Activated T-helper 1 cell treated with anti-CD3 and anti-CD28 coated beads, Interleukin-12 subunit alpha, Interleukin-12 subunit beta, Interleukin-2, Interleukin-4 antibody, amounts not matched to agents 30 ng/mL and 10 ng/mL and 1 ng/mL, durations not matched to agents 14 hours and 24 hours and 36 hours (primary cell): ENCODE measurements around the gene FYB1. TPM values are rescaled to one million over a fixed set of nuclear protein-coding genes. Genes with fewer than 3 reads are reported as not detected.

ENCODE experiments used
- DNase-seq: peaks from one replicate; pipeline ENCODE4 v3.0.0; 2021; ENCODE audit warnings: low spot score
- H3K27ac Mint-ChIP-seq: one replicate; pipeline ENCODE4 v1.8.0; 2021; ENCODE audit warnings: mild to moderate bottlenecking, mixed read lengths
- H3K27me3 Mint-ChIP-seq: one replicate; pipeline ENCODE4 v1.8.0; 2022; ENCODE audit warnings: mild to moderate bottlenecking, moderate library complexity, mixed read lengths; ENCODE audit not compliant: insufficient read depth
- H3K36me3 Mint-ChIP-seq: one replicate; pipeline ENCODE4 v1.8.0; 2021; ENCODE audit warnings: low read depth, mixed read lengths
- H3K4me1 Mint-ChIP-seq: one replicate; pipeline ENCODE4 v1.8.0; 2021; ENCODE audit warnings: low read depth, mixed read lengths
- H3K4me3 Mint-ChIP-seq: one replicate; pipeline ENCODE4 v1.8.0; 2021; ENCODE audit warnings: mild to moderate bottlenecking, moderate library complexity, mixed read lengths
- H3K9me3 Mint-ChIP-seq: one replicate; pipeline ENCODE4 v1.8.0; 2021; ENCODE audit warnings: mixed read lengths
- intact Hi-C: fragments of 100-400 bp; cut with micrococcal nuclease; formaldehyde crosslinking; loops from one replicate; pipeline ENCODE4 v1.15.1; 2024
- total RNA-seq: library from RNA; stranded (reverse); gene quantifications from 2 replicates; pipeline ENCODE4 v1.2.3, GENCODE V29; 2022

Gene FYB1
- total RNA-seq, 1 donor from 2014 or later = 100 TPM

DNA sequence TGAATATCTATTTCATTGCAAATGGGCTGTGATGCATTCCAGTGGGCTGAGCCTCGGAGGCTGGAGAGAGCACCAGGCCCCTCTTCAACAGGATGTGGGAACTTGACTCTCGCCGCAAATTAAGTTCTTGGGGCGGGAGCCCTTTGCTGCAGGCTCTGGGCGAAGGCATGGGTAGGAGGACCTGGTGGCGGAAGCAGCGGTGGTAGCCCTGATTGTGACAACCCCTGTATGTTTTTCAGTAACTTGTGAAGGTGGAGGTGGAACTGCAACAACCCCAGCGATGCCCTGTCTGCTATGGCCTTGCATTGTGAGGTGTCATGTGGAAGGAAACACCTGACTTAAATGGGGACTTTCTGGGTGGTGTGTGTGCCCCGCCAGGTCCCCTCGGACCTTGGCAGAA, 9.4 kb downstream of the FYB1 start:
- peaks cover 2% of the 10 kb centered on the region for H3K36me3 Mint-ChIP-seq
- H3K4me3 Mint-ChIP-seq = peak overlapping the region; percentile 67
- H3K4me1 Mint-ChIP-seq = peaks cover 94% of the 10 kb centered on the region
- intact Hi-C loops = loop anchor here (1.0 to 10.0 kb wide), 8 partner anchors 9 to 1625 kb away; partner anchors contain the start of genes PTGER4, RPL37 and TTC33
- H3K9me3 Mint-ChIP-seq = no peaks in the 10 kb centered on the region
- peak overlapping the region; percentile 92 for H3K27ac Mint-ChIP-seq
- no peaks in the 10 kb centered on the region for H3K27me3 Mint-ChIP-seq
- DNase-seq = peak; percentile 78

GRCh38 chr5:39208471-39208870, 10.9 kb downstream of the FYB1 start:
- peaks cover 2% of the 10 kb centered on the region for H3K36me3 Mint-ChIP-seq
- intact Hi-C loops = loop anchor here (10.0 kb wide), 1 partner anchor 1626 kb away; the partner anchor contains the start of gene RPL37

GRCh38 chr5:39207345-39208045, 11.9 kb downstream of the FYB1 start:
- H3K27me3 Mint-ChIP-seq = no peaks in the 10 kb centered on the region
- peak overlapping the region; percentile 92 for H3K27ac Mint-ChIP-seq
- peaks cover 92% of the 10 kb centered on the region for H3K4me1 Mint-ChIP-seq
- intact Hi-C loops = loop anchor here (10.0 kb wide), 1 partner anchor 1627 kb away; the partner anchor contains the start of gene RPL37
- peak overlapping the region; percentile 67 for H3K4me3 Mint-ChIP-seq
- H3K36me3 Mint-ChIP-seq = no peaks in the 10 kb centered on the region
- no peak for DNase-seq
- H3K9me3 Mint-ChIP-seq = no peaks in the 10 kb centered on the region

More at GRCh38 chr5:39208471-39208870, 10.9 kb downstream of the FYB1 start:
- no peak for DNase-seq
- Mint-ChIP-seq H3K27ac (peak overlapping the region; percentile 92), H3K27me3 (no peaks in the 10 kb centered on the region), H3K9me3 (no peaks in the 10 kb centered on the region), H3K4me1 (peaks cover 94% of the 10 kb centered on the region), H3K4me3 (peak overlapping the region; percentile 67)

GRCh38 chr5:39206630-39207321, 12.6 kb downstream of the FYB1 start:
- peaks cover 92% of the 10 kb centered on the region for H3K4me1 Mint-ChIP-seq

DNA sequence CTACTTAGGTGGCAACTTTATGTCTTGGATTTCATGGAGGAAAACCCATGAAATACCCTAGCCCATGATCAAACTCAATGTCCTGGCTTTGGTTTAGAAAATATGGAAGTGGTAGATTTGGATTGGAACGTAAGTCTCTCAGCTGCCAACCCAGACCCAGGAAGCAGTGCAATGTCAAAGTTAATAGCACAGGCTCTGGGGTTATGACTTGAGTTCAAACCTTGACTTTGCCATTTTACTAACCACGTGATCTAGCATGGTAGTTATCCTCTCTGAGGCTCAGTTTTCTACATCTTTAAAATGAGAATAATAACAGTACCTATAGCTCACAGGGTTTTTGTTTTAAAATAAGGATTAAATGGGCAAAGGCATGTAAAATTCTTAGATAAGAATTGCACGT, 13.8 kb downstream of the FYB1 start:
- Mint-ChIP-seq H3K4me3 (peak overlapping the region; percentile 89), H3K36me3 (peaks cover 2% of the 10 kb centered on the region), H3K27ac (peak overlapping the region; percentile 88), H3K4me1 (peaks cover 83% of the 10 kb centered on the region), H3K9me3 (no peaks in the 10 kb centered on the region), H3K27me3 (no peaks in the 10 kb centered on the region)
- intact Hi-C loops = loop anchor here (10.0 kb wide), 1 partner anchor 1629 kb away; the partner anchor contains the start of gene RPL37
- no peak for DNase-seq

More at GRCh38 chr5:39206630-39207321, 12.6 kb downstream of the FYB1 start:
- Mint-ChIP-seq H3K27ac (peak overlapping the region; percentile 81), H3K4me3 (peak overlapping the region; percentile 21), H3K9me3 (no peaks in the 10 kb centered on the region), H3K27me3 (no peaks in the 10 kb centered on the region), H3K36me3 (peaks cover 2% of the 10 kb centered on the region)
- intact Hi-C loops = loop anchor here (10.0 kb wide), 1 partner anchor 1628 kb away; the partner anchor contains the start of gene RPL37
- DNase-seq = no peak

GRCh38 chr5:39203951-39204350, 15.4 kb downstream of the FYB1 start:
- no peaks in the 10 kb centered on the region for H3K27me3 Mint-ChIP-seq
- H3K4me3 Mint-ChIP-seq = peak overlapping the region; percentile 89
- H3K4me1 Mint-ChIP-seq = peaks cover 69% of the 10 kb centered on the region
- H3K9me3 Mint-ChIP-seq = no peaks in the 10 kb centered on the region
- peak overlapping the region; percentile 88 for H3K27ac Mint-ChIP-seq
- DNase-seq = no peak
- H3K36me3 Mint-ChIP-seq = peaks cover 7% of the 10 kb centered on the region
- intact Hi-C loops = loop anchor here (1.0 to 10.0 kb wide), 2 partner anchors 9 to 1631 kb away; partner anchors contain the start of gene RPL37

DNA sequence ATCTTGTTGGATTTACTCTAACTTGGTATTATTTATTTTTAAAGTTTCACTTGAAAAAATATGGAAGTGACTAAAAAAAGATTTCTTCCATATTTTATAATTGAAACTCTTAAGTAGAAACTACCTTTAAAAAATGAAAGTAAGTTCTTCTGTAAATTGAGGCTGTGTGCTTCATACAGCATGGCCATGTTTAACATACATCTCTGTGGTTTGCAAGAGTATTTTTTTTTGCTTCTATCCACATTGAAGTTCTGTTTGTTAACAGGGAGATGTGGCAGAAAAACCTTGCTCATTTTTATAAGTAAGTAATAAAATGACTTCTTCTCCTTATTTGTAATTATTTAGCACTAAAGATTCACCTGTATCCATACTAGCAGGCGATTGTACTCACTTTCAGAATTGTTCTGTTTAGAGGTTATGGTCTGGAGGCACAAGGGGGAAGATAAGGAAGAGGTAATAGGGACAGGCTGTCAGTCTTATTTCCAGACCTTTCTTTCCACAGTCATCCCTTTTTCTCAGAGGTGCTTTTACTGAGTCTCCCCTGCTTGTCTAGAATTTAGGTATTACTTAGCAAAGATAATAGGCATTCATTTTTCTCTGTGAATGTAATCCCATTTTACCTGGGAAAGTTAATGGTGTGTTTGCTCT, 16.0 kb downstream of the FYB1 start:
- H3K36me3 Mint-ChIP-seq = peaks cover 7% of the 10 kb centered on the region
- intact Hi-C loops = loop anchor here (1.0 to 10.0 kb wide), 2 partner anchors 8 to 1631 kb away; partner anchors contain the start of gene RPL37

GRCh38 chr5:39202597-39203274, 16.6 kb downstream of the FYB1 start:
- peak overlapping the region; percentile 88 for H3K27ac Mint-ChIP-seq

More for the DNA sequence above, 16.0 kb downstream of the FYB1 start:
- H3K4me1 Mint-ChIP-seq = peaks cover 64% of the 10 kb centered on the region
- H3K9me3 Mint-ChIP-seq = no peaks in the 10 kb centered on the region
- peak overlapping the region; percentile 89 for H3K4me3 Mint-ChIP-seq
- no peak for DNase-seq
- H3K27ac Mint-ChIP-seq = peak overlapping the region; percentile 88
- H3K27me3 Mint-ChIP-seq = no peaks in the 10 kb centered on the region

DNA sequence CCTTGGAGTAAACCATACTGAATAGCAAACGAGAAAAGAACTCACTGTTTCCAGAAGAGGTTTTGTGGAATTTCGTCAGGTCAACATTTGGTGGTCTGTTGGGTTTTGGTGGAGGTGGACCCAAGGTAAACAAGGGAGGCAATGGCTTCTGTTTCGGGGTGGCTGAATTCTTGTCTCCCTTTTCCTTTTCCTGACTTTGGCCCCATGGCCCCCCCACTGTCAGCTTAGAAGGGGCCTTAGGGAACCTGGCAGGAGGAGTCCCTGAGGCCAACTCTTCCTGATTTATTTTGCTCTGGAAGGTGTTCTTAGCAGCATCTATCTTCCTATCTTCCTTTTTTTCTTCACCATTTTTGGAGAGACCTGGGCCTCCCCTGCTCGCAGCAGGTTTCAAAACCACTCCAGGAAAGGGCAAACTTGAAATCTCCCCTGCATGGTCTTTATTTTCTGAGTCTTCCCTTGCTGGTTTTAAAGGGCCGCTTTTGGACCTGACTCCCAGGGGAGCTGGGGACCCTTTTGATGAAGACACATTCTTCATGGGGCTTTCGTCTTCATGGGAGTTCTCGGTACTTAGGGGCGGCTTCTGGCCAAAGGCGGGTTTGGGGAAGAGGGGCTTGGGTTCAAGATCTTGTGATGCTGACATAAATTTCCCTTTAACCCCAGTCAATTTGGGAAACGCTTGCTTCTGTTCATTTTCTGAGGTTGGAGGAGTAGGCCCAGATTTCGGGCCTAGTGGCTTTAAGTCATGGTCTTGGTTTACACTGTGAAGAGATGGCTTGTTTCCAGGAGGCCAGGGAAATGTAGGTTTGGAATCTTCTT, 17.4 kb downstream of the FYB1 start:
- H3K4me1 Mint-ChIP-seq = peaks cover 64% of the 10 kb centered on the region
- H3K36me3 Mint-ChIP-seq = peaks cover 7% of the 10 kb centered on the region
- peak overlapping the region; percentile 88 for H3K27ac Mint-ChIP-seq
- no peaks in the 10 kb centered on the region for H3K9me3 Mint-ChIP-seq
- H3K27me3 Mint-ChIP-seq = no peaks in the 10 kb centered on the region
- intact Hi-C loops = loop anchor here (1.0 to 10.0 kb wide), 4 partner anchors 8 to 1633 kb away; partner anchors contain the start of gene RPL37
- H3K4me3 Mint-ChIP-seq = peak overlapping the region; percentile 89
- no peak for DNase-seq

More at GRCh38 chr5:39202597-39203274, 16.6 kb downstream of the FYB1 start:
- no peak for DNase-seq
- no peaks in the 10 kb centered on the region for H3K27me3 Mint-ChIP-seq
- intact Hi-C loops = loop anchor here (1.0 to 10.0 kb wide), 2 partner anchors 7 to 1632 kb away; partner anchors contain the start of gene RPL37
- peaks cover 7% of the 10 kb centered on the region for H3K36me3 Mint-ChIP-seq
- H3K4me1 Mint-ChIP-seq = peaks cover 64% of the 10 kb centered on the region
- peak overlapping the region; percentile 89 for H3K4me3 Mint-ChIP-seq
- no peaks in the 10 kb centered on the region for H3K9me3 Mint-ChIP-seq

DNA sequence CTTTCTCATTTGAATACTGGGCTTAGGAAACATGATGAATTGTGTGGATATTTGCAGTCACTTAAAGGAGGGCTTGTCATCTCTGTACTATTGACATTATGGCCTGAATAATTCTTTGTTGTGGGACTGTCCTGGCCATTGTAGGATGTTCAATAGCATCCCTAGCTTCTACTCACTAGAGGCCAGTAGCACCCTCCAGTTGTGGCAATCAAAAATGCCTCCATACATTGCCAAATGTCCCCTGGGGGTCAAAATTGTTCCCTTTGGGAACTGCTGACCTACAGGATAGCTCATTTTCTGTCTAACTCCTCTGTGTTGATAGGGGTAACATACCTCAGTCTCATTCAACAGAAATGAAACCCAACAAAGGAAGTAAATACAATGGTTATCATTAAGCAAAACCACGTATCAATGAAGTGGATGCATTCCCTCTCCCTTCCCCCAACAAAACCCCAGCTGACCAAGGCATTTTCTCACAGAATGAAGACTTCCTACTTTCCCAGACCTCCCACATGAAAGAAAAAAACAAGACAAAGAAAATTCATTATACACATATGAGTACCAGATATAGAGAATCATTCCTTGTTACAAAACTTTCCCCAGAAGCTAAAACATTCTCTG, 18.1 kb downstream of the FYB1 start:
- intact Hi-C loops = loop anchor here (1.0 to 10.0 kb wide), 4 partner anchors 9 to 1634 kb away; partner anchors contain the start of gene RPL37
- Mint-ChIP-seq H3K27me3 (no peaks in the 10 kb centered on the region), H3K4me1 (peaks cover 64% of the 10 kb centered on the region), H3K36me3 (peaks cover 13% of the 10 kb centered on the region), H3K27ac (peak overlapping the region; percentile 88), H3K4me3 (peak overlapping the region; percentile 89), H3K9me3 (no peaks in the 10 kb centered on the region)
- DNase-seq = no peak

GRCh38 chr5:39200081-39200480, 19.3 kb downstream of the FYB1 start:
- H3K36me3 Mint-ChIP-seq = peaks cover 14% of the 10 kb centered on the region
- intact Hi-C loops = loop anchor here (1.0 to 10.0 kb wide), 3 partner anchors 9 to 1635 kb away; partner anchors contain the start of gene RPL37
- H3K27me3 Mint-ChIP-seq = no peaks in the 10 kb centered on the region
- peaks cover 62% of the 10 kb centered on the region for H3K4me1 Mint-ChIP-seq
- peak overlapping the region; percentile 88 for H3K27ac Mint-ChIP-seq
- no peak for DNase-seq
- no peaks in the 10 kb centered on the region for H3K9me3 Mint-ChIP-seq
- H3K4me3 Mint-ChIP-seq = peak overlapping the region; percentile 89
